GF-D8 (cell line): ENCODE data around the gene MAP7D1.
A peak's percentile ranks its signal among the peaks of the same experiment; 100 is the strongest.

Experiments used
- DNase-seq: peaks from one replicate; lab custom pipeline; 2025; lab: John Stamatoyannopoulos, UW

Gene MAP7D1

DNA sequence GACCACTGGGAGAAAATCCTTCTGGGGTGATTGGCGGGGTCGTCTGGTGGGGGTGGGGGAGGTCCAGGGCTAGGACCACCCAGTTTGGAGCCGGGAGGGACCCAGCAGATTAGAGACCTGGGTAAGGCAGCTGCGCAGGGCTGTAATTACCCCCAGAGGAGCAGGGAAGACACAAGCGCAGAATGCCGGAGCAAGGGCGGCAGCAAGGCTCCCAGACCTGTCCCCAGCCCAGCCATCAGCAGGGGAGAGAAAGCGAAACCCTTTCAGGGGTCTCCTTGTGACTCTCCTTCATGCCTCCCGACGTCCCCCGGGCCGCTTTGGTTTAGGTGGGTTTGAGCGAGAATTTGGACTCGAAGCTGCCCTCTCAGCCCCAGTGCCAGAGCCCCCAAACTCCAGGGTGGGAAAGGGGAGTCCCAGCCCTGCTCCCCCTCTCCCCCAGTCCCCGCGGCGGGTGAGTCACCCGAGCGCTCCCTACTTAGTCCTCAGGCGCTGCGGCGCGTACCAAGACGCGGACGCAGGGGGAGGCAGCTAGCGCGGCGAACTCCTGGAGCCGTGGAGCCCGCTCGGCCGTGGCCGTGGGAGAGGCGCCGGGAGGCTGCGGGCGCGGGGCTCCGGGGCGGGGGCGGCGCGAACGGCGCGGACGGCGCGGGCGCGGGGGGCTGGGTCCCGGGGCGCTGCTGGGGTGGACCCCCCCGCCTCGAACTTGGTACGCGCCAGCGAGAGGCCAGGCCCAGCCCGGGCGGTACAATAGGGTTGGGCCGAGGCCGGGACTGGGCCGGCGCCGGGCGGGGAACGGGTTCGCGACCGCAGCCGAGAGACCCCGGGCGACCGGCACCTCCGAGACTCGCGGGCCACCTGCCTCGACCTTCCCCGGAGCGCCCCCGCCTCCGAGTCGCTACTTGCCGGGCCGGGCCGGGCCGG, at the start of gene MAP7D1:
MAP7D1 (plus strand) TSS at position 753 of the 921 bp plus-strand sequence. CDS start 258 bp downstream, outside the sequence.
- peak; percentile 9 for DNase-seq

DNA sequence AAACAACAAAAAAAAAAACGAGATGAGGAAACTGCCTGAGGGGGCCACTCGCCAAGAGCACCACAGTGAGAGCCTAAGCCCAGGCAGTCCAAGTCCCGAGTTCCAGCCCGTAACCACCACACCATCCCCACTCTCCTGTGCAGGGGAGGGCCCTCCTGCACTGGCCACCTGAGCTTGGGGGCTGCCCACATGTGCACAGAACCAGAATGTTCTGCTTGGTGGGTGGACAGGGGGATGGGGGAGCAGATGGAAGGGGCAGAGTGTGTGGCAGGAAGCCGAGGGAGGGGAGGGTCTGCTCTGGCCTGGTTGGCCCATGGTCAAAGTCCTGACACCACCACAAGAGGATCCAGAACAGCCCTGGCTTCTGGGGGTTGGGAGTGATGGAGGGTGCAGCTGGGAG, 49.7 kb upstream of the MAP7D1 start:
- no peak for DNase-seq

DNA sequence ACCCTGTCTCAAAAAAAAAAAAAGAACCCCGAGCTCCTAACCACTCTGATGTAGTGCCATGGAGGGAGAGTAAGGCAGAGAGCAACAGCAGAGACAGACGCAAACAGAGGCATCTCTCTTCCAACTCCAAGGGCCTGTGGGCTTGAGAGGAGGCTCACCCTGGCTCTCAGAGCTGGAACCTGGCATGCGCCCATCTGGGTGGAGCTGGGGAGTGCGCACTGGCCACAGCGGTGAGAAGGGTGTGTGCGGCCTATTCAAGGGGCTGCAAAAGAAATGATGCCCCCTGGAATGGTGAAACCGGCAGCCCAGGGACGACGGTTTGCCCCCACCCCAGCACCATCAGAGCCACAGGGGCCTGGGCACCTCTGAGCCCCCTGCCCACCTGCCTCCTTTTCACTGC, 48.6 kb upstream of the MAP7D1 start:
- no peak for DNase-seq

DNA sequence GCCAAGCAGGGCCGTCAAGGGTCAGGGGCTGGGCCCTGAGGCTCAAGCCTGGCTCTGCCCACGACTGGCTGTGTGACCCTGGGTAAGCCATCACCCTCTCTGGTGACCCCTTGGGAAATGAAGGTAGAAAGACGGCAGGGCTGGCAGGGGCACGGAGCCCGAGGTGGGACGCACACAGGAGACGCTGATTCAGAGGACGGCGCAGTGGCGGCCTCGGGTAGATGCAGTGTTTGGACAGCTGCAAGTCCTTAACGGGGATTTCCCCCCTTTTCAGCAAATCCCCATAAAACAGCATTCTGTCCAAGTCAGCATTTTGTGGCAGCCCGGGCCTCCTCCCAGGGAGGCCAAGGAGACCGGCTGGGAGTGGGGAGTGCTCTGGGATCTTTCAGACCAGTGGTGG, 47.6 kb upstream of the MAP7D1 start:
- DNase-seq, result no peak

DNA sequence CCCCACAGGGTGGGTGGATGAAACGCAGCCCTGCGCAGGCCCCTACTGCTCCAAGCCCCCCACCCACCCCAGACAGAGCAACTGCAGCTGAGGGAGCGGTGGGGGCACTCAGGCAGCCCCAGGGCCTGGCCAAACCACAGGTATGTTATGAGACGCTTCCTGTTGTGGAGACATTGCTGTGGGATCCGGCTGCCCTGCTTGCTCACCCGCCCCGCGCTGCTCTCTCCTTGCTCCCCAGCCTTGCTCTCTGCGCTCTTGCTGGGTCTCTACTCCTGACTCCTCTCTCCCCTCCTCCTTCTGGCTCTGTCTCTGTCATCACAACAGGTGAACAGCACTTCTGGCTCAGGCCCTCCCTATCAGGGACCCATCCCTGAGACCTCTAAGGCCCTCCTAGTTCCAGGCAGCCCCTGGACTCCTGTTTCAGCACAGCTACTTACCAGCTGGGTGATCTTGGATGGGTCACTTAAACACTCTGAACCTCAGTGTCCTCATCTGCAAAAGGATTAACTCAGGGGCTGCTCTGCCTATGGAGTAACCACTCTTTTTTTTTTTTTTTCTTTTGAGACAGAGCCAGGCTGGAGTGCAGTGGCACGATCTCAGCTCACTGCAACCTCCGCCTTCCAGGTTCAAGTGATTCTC, 46.8 kb upstream of the MAP7D1 start:
- peak; percentile 25 for DNase-seq

DNA sequence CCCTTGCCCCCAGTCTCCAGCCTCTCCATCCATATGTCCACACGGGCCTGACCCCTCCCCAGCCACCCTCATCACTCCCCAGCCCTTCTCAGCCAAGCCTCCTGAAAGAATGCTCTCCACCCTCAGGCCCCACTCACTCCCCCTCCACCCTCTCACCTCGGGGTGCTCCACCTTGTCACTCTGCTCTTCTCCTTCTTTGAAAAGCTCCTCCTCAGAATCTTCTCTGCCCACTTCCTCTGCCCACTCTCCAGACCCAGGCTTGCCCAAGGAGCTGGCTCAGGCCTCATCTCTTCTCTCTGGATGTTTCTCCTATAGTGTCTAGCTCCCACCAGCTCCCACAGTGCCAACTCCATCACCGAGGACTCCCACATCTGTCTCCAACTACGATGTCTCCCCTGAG, 44.8 kb upstream of the MAP7D1 start:
- DNase-seq, result no peak

DNA sequence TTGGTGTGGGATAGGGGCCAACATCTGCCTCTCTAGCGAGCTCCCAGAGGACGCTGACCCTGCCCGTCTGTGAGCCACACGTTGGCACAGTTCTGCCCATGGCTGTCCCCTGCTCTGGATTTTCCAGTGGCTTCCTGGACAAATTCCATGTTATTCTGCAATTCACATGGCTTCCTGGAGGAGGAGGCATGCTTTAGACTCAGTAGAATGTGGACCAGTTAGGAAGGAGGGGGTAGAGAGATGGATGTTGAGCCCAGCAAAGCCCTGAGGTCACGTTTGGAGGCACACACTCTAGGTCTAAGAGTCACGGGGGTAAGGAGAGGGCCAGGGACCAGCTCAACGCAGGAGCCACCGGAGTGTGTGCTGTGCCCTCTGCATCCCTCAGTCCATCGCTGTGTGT, 43.1 kb upstream of the MAP7D1 start:
- DNase-seq, result no peak

DNA sequence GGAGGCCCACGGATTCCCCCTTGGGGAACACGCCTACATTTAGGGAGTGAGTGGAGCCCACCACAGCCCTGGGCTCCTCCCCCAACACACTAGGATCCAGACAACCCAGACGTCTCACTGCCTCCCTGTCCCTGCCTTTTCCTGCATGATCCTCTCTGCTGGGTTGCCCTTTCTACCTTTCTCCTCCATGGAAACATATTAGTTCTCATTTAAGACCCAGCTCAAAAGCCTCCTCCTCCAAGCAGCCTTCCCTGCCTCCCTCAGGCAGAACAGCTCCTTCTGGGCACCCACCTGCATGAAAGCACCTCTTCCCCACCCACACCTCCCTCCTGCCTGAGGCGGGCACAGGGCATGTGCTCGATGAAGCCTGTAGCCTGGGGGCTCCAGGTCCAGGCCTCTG, 41.6 kb upstream of the MAP7D1 start:
- DNase-seq, result no peak

DNA sequence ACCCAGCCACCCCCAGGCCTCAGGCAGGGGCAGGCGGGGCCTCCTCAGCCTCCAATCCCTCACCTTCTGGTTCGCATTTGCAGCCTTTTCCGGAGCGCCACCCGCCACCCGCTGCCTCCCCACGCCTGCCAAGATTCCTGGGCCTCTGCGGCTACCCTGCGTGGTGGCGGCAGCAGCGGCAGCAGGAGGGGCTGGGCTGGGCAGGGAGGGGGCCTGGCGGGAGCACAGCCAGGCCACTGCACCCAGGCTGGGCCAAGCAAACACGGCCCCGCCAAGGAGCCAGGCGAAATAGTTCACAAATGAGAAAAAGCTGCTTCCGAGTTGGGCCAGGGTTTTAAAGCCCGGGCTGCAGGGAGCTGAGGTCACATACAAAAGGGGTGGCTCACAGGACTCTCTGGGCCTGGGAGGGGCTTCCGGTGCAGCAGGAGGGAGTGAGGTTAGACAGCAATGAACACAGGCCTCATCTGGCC, 40.7 kb upstream of the MAP7D1 start:
- DNase-seq, result no peak

DNA sequence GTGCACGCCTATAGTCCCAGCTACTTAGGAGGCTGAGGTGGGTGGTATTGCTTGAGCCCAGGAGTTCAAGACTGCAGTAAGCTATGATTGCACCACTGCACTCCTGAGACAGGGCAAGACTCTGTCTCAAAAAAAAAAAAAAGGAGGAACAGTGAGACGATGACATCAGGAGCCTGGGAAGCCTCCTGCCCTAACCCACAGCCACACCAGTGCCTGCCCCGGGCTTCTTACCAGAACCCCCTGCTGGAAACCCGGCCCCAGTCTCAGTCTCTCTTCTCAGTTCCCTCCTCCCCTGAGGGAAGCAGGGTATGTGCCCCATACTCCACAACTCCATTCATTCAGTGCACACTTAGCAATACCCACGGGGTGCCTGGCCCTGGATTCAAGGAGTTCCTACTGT, 40.0 kb upstream of the MAP7D1 start:
- no peak for DNase-seq

DNA sequence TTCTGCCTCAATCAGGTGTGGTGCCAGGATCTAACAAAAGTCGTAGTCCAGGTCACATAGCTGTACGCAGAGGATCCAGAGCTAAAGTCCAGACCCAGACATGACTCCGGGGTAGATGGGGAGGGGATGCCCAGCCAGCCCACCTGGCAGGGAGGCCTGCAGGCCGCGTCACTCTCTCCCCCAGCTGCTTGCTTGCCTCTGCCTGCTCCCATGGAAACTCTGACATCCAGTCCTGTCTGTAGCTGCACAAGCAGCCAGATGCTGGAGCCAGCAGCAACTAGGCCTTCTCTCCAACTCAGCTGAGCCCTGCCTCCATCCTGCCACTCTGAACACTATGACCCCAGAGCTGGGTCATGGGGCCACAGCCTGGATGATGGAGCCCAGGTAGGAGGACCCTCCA, 39.1 kb upstream of the MAP7D1 start:
- DNase-seq, result no peak

DNA sequence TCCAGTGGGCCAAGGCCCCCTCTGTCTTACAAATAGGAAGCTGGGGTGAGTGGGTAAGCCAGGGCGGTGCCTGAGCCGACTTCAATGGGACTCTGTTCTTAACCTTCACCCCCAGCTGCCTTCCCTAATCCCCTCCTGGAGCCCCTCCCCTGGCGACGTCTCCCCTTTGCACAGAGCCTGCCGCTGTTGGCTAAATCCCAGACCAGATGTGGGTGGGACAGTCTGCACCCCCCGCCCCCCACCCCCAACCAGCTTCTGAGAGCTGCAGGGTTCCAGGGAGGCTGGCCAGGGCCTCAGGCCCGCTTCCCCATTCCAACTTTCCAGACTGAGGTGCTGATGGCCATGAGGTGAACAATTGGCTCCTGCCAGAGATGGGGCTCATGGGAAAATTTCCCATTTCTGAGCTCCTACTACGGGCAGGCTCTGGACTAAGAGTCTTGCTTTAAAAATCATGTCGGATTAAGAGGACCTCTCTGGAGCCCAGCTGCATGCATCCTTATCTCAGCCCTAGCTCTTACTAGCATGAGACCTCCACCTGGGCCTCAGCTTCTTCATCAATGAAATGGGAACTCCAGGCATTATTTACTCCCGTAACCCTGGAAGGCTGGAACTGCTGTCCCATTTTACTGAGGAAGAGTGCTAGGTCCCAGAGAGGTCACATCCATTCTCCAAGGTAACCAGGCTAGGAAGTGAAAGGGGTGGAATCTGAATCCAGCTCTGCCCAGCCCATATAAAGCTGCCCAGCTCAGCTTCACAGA, 37.3 kb upstream of the MAP7D1 start:
- no peak for DNase-seq

DNA sequence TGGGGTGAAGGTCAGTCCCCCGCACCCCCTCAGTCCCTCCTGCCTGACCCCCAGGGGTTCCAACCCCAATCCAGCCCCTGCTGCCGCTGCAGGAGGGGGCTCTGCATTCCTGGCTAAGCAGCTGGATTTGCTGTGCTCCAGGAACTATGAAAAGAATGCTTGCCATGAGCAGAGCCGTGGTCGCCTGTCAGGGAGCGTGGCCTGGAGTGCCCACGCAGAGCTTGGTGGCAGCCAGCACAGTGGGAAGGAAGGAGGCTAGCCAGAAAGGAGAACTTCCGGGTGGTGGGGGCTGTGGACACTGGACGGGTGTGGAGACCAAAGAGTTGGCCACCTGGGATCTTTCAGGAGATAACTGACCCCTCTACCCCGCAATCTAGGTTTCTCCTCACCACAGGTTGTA, 36.5 kb upstream of the MAP7D1 start:
- no peak for DNase-seq

DNA sequence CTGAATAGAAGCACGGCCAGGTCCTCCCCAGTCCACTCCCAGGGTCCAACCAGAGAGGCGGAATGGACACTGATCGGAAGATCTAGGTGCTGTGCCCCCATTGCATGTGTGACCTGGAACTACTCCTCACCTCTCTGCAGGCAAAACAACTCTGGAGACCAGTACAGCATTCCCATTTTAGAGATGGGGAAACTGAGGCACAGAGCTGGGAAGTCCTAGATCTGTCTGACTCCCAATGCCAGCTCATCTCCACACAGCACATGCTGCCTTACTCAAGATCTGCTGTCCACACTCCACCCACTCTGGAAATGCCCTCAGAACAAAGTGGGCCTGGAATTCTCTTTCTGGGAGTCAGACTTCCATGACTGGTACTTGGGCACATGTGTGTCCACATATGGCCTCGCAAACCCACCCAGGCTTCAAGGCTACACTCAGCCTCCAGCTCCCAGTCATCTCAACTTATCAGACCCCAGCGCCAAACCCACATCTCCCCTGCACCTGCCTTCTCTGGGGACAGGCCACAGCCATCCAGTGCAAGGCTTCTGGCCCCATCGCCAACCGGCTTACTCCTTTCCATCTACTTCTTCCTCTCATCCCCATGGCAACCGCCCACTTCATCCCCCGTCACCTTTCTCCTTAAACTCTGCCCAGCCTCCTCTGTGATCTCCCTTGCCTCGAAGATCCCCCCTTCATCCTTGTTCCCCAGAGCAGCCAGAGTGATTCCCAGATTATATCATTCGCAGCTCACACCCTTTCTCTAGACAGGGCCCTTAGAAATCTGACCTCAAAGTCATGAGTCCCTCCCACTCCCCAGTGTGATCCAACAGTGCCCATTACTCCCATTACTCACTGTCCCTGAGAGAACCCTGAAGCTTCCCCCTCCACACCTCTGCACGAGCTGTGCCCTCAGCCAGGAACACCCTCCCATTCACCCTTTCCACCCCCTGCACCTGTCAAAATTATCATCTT, 33.6 kb upstream of the MAP7D1 start:
- no peak for DNase-seq

DNA sequence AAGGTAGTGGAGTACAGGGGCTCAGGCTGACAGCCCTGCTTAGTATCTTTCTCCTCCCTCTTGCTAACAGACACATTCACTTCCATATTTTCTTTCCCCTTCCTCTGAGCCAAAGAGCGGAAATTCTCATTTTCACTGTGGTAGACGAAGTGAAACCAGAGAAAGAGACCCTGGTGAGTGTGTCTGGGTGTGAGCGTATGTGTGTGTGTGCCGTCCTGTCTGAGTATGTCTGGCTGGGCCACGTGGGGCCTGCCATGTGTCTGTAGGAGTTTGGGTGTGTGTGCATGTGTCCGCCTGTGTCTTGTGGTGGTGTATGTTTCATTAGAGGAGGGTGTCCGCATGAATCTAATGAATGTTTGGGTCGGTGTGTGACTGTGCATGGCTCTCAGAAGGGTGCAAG, 32.6 kb upstream of the MAP7D1 start:
- no peak for DNase-seq

DNA sequence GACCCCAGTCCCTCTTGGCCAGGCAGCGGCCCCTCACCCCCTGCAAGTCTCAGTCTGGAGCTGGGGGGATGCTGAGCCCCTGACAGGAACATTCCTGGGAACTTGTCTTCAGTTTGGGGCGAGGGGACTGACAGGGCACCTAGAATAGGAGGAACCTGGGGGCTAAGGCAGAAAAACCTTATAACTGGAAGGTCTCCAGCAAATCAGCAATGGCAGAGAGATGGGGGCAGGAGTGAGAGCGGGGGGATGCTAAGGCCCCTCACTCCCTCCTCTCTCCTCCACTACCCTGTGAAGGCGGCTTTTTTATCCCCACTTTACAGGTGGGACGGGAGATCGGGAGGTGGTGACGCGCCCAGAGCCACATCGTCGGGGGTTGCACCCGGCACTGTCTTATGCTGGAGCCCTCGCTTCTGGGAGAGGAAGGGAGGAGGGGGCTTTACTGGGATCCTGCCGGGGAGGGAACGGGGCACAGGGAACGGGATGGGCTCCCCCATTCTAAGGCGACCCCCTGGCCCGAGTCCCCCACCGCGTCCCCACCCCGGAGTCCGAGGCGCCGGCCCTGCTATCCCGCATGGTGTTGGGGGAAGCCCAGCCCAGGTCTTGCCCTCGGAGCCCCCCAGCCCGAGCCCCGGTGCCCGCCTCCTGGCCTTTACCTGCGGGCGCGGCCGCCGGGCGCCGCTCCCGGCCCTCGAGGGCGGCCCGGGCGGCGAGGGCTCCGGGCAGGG, 31.4 kb upstream of the MAP7D1 start:
- DNase-seq, result no peak

DNA sequence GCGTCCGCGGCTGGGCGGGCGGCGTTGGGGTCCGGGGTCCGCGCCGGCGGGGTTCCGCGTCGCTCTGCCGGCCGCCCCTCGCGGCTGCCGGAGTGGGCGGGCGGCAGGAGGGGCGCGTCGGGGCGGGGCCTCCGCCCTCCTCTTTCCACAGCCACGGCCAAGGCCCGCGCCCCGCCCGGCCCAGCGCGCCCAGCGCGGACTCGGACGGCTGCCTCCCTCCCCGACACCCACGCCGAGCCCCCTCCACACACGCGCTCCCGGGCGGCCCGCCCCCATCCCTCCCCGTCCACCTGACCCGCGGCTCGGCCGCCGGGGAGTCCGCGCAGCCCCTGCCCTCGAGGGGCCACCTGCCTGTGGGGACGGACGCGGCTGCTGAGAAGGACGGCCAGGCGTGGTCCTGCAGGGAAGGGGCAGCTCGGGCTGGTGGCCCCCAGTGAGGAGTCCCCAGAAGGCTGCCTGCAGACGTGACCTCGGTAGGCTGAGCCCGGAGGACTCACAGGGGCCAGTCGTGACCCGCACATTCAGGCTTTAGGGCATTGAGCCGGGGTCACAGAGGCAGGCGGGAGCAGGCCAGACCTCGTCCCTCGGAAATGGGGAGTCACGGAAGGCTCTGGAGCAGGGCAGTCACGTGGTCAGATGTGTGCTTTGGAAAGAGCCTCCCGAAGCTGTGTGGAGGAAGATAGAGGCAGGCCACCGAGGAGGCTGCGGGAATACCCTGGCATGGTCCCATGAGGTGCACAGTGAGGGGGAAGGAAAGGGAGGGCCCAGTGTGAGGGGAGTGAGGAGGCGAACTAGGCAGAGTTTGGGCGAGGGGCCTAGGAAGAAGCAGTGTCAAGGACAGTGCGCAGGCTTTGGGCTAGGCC, 30.6 kb upstream of the MAP7D1 start, which contains the start of gene COL8A2:
COL8A2 (minus strand) TSS at position 94 of the 863 bp plus-strand sequence. CDS start 24,980 bp downstream, outside the sequence.
- DNase-seq, result no peak

DNA sequence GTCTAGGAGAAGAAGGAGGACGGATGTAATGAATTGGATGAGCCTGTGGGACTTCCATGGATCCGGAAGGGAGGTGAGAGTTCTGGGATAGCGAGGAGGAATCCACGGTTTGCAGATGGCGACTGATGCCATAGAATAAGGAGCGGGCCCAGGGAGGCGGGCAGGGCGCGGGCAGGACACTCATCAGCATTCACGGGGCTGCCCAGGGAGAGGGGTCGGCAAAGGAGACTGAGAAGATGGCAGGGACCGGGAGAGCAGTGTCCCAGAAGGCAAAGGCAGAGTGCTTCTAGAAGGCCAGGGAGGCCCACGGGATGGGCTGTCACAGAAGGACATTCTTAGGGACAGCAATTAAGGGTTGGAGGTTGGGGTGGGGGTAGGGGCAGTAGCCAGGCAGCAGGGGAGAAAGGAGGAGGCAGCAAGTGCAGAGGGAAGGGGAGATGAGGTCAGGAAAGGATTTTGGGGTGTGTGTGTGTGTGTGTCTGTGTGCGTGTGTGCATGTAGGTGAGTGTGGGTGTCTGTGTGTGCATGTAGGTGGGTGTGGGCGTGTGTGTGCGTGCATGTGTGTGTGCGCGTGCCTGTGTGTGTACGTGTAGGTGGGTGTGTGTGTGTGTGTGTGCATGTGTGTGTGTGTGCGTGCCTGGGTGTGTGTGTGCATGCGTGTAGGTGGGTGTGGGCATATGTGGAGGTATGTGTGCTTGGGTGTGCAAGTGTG, 29.8 kb upstream of the MAP7D1 start:
- no peak for DNase-seq
